HG03095 (cell line): ENCODE data around the gene WWOX.

ENCODE experiments used
- ATAC-seq: cut with Tn5 transposase; IDR thresholded peaks from one replicate; pipeline ENCODE4 v1.9.1; 2021; ENCODE audit warnings: moderate library complexity; ENCODE audit not compliant: unreplicated experiment

The WWOX gene

DNA sequence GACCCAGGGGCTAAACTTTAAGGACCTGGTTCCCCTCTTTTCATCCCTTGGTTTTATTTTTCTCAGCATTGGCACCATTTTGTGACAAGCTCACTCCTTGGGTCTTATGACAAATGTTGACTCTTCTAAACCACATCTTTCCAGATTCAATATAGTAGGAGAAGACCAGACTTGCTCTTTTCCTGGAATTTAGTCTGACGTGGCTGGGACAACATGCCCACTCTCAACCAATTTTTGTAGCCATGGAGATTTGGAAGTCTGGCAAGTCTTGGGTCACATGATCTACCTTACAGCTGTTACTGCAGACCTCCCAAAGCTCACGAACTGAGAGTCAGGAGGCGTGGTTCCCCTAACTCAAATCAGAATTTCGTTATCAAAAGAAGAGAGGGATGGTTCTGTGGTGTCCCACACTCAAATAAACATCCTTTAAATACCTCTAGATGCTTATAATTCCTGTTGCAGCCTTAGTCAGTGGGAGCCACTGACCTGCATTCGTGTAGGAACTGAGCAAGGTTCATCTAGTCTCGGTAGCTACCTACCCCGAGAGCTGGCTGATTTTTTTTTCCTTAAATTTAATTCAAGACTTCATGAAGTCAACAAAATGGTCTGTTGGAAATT is 817.6 kb downstream of the WWOX start:
- no peak for ATAC-seq

DNA sequence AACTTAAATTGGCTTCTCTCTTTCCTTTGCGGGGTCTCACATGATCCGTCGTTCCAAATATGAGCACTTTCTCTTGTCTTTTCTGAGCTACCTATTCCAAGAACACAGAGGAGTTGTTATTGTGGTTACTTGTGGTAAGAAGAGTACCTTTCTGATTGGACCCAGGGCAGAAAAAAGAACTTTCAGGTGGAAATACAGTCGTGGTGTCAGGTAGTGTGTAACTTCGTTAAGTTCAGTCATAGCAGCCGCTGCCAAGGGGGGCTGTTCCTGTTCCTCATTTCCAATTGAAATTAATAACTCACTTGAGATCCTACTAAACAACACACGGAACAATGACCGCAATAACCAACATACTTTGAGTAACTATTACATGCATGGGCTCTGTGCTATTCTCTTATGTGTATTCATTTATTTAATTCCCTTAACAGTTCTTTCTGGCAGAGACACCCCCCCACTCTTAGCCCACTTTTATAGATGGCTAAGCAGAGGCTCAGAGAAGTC is 819.4 kb downstream of the WWOX start:
- no peak for ATAC-seq

DNA sequence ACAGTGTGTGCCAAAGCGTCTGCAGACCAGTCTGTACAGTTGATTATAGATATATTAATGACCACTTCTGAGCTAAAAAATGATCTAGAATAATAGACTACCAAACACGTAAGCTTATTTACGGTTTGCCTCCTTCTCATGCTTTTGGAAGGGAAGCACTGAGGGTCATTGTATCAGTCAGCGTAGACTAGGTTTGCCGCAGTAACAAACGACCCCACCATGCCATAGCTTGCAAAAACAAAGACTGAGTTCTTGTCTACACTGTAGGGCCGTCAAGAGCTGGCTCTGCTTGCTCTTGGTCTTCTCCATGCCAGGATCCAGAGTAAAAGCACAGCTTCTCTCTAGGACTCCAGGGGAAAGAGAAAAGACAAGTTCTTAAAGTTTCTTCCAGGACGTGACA is 820.4 kb downstream of the WWOX start:
- ATAC-seq = no peak

DNA sequence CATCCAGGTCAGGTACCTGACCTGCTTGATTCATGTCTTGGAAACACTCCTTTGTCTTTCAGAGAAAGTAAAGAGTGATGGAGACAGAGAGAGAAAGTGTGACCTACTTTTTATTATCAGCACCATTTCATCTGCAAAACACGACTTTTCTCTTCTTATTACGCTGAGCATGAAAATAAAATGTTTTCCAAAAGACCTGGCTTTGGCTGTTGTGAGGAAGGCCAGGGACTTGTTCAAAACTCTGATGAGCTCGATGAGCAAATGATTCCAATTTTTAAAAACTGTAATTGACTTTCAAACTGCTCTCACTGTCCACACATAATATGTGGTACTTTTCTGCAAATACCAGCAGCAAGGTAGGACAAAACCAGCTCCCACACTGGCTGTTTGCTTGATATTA is 821.2 kb downstream of the WWOX start:
- ATAC-seq = no peak

DNA sequence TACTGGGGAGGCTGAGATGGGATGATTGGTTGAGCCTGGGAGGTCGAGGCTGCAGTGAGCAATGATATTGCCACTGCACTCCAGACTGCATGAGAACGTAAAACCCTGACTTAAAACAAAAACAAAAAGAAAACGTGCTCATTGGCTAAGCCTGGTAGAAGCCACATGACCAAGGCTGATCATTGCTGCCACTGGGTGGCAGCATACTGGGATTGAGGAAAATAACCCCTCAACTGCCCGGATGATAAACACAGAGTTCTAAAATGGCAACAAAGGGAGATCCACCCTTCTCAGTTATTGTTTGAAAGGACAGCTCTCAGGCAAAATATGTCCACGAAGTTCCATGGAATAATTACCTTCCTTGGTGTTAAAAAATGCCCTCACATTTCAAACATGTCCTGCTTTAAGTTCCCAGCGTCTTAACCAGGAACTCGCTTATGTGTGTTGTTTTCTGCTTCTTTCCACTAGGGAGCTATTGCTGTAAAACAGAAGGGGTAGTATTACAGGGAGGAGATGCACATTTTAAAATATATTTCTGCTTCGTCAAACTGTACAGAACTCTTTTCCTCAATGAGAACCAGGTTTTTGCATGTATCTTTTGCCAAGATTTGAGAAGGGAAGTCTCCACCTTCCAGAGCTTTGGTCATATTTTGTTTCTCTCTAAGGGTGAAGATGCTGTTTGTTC is 825.8 kb downstream of the WWOX start:
- ATAC-seq = no peak

DNA sequence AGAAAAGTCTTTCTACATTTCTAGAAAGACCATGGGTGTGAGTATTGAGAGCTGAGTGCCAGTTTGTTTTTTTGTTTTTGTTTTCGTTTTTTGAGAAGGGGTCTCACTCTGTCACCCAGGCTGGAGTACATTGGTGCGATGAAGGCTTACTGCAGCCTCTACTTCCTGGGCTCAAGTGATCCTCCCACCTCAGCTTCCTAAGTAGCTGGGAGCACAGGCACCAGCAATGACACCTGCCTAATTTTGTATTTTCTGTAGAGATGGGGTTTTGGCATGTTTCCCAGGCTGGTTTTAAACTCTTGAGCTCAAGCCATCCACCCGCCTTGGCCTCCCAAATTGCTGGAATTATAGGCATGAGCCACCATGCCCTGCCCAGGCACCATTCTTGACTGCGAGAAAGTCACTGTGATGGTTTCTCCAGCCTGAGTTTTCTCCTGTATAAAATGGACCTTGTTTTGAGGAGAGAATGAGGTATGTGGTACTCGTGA is 827.3 kb downstream of the WWOX start:
- no peak for ATAC-seq

DNA sequence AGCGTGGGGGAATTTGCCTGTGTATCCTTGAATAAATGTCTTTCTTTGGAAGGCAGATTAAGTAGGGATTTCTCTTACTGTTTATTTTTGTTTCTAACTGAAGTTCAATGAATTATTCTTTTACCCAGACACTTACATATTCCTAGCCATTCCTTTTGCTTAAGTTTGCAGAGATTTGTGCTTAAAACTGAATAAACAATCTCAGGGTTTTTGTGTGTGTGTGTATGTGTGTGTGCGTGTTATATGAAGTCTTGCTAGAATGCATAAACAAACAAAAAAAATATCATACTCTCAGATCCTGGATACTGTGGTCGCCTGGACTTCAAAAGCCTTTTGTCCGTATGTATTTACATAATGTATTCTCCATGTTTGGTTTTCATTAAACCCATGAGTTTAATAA is 828.3 kb downstream of the WWOX start:
- no peak for ATAC-seq

DNA sequence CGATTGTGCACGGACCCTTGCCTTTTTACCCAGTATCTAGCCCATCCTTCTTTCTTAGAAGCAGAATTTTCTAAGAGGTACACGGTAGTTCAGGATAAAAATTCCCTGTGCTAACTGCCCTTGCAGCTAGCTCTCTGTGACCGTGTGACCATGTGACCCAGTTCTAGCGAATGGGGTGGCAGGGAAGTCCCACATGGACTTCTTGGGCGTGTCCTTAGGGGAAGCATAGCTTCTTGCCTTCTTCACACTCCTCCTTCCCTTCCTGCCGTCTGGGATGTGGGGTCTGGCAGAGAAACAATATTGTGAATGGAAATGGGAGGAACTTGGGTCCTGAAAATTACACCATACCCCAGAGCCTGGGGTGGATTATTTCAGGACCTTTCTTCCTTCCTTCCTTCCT is 830.4 kb downstream of the WWOX start:
- ATAC-seq = no peak

DNA sequence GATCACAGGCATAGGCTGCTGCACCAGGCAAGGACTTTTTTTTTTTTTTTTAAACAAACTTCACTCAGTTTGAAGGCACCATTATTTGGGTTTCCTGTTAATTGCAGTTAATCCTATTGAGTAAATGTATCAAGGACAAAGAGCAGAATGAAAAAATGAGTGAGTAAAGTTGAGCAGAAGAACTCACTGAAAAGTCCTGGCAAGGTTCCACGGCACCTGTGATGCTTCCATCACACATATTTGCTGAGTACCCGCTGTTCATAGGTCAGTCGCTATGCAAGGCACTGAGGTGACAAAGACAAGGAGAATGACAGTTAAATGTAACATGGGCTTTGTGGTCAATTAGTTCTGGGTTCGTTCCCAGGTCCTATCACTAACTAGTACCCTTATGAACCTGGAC is 831.1 kb downstream of the WWOX start:
- ATAC-seq = no peak

DNA sequence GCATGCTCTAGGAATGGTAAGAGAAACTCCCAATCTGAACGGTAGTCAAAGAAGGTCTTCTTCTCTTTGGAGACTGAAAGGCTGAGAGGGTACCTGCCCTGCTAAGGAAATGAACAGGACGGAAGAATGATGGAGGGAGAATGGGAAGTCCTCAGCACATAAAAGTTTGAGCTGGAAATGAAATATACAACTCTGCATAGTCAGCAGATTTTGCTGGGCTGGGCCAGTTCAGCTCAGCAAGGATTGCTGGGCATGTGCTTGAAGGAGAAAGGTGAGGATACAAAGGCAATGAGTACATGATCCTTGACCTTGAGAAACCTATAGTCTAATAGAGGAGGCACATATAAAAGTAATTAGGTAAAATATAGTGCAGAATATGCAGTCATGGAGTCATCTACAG is 831.8 kb downstream of the WWOX start:
- no peak for ATAC-seq

DNA sequence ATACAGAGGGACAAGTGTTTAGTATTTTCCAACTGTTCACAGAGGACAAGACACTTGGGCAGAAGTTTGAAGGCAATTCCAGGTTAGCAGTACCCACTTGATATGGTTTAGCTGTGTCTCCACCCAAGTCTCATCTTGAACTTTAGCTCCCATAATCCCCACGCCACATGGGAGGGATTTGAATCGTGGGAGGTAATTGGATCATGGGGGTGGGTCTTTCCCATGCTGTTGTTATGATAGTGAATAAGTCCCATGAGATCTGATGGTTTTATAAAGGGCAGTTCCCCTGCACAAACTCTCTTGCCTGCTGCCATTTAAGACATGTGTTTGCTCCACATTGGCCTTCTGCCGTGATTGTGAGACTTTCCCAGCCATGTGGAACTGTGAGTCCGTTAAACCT is 832.2 kb downstream of the WWOX start:
- no peak for ATAC-seq

DNA sequence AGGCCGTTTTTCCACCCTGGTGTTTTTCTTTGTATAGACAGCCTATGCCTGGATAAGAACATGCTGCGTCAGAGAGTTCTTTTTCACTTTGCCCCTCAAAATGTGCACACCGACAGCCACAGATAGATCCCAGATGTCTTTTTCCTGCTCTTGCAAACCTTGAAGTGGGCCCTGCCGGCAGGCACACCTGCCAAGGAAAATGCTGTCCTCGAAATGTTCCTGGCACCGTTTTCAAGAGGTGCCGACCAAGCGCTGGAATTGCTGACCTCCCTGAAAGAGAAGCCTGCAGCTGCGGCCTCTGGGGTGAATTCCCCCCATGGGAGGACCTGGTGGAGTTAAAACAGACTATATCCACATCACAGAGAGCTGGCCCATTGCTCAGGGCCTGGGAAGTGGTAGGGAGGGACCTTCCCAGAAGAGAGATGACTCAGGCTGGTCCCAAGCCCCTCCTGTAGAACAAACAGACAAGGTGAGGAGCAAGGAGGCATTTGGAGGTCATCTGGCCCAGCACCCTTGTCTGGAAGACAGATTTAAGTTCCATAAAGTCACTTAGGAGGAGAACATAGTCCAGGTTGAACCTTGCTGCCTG is 833.0 kb downstream of the WWOX start:
- no peak for ATAC-seq

DNA sequence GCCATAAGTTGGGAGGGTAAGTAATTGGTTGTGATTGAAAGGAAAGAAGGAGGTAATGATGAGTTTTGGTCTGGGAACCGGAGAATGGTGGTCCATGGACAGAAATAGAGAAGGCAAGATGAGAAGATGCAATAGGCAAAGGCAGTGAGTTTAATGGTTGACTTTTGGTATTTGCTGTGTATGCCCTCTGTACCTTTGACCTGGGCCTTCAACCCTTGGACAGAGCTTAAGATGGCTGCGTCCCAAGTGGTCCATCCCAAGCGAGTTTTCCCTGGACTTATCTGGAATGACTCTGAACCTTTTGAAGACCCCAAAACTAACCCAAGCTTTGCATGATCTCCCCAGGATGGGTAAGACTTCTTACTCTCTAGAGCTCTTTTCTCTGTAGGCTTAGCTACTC is 836.6 kb downstream of the WWOX start:
- no peak for ATAC-seq

DNA sequence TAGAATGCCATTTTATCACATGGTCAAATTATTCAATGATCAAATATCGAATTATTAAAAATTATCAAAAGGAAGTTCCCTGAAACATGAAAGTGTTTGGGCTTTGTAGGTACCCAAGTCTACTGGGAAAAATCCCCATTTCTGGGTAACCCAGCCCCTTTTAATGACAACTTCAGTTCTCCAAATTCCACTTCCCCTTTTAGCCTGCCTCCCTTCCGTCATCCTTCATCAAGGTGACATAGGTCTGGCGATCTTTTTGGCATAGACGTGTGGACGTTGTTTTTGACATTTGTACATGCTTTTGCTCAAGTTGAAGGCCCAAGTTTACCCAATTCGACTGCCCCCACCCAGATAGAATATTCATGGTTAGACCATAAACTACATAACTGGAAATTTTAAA is 840.1 kb downstream of the WWOX start:
- no peak for ATAC-seq

DNA sequence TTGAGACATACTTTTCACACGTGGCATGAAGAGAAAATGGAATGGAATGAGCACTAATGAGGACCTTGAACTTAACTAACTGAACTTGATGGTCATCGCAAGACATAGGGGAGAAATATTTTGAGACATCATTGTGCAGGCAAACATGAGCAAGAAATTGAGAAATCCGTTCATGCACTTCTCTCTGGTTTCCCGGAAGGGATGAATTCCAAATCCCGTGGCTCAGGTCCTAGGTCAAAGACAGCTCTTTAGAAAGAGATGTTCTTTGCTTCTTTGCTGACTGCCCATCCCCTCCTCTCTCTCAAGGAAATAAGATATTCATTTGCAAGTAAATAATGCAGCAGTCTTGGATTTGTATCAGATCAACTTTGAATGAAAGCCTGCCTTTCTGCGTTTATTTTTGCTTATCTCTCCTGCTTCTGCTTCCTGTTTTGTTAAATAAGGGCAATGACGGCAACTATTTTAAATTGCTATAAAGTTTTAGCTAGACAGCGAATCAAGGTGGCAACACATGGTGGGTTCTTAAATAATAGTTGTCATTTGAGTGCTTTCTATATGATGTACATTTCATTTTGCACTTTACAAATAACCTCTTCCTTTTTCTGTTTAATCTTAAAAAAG is 843.3 kb downstream of the WWOX start:
- ATAC-seq = no peak

DNA sequence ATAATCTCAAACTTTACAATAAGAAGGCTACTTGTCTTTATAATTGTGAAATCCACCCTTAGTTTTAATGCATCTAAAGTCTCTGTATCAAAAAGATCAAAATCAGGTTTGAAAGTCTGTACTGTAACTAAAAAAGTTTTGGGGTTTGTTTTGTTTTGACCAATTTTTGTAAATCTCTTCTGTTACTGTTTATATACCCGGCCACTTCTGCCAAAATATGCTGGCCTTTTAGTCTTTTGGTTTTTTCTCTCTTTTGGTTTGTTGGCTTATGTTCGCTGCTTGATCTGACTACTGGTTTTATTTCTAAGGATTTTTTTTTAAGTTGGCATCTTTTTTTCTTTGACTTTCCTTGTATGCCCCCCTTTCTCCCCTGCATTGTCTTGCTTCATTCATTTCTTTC is 845.9 kb downstream of the WWOX start:
- ATAC-seq = no peak

DNA sequence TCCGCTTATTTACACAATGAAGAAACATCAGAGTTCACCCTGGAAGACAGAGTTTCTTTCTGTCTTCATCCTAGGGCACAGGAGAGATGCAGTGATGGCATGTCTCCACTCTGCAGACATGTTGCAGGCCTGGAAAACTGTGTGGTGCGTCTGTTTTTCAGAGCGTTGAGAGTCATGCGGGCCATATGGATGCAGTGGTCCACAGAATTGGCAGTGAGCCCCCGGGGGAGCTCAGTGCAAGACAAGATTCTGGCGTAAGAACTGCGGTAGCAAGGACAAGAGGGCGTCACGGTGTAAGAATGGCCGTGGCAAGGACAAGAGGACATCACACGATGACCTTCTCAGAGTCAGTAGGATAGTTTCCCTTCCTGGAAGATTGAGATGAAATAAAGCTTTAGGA is 847.1 kb downstream of the WWOX start:
- no peak for ATAC-seq

DNA sequence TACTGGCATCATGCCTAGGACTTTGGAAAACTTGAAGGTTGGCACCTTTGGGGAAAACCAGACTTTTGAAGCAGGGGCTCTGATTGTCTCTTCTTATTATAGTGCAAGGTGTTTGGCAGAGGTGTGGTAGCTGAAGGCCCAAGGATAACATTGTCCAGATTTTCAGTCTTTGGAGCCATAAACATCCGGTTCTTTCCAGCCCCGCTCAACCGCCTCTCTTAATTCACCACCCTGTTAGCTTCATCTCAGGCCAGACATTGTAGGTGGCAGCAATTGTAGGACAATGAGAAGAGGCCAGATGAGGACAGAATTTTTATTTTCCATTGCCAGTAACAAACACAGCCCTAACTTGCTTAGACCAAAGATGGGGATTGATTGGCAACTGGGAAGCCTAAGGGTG is 851.3 kb downstream of the WWOX start:
- ATAC-seq = no peak

DNA sequence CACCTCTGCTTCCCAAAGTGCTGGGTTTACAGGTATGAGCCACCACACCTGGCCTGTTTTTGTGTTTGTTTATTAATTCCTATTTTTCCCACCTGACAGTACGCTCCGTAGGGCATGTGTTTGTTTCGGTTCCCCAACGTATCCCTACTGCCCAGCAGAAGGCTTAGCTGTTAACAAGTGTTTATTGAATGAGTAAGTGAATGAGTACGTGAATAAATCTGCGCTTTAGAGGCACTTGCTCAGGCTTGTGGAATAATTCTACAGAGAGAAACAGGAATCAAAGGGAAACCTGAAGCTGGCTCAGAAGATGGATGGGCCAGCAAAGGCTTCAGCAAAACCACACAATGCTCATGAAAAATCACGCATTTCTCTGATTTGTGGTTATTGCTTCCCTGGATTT is 853.2 kb downstream of the WWOX start:
- ATAC-seq = no peak

DNA sequence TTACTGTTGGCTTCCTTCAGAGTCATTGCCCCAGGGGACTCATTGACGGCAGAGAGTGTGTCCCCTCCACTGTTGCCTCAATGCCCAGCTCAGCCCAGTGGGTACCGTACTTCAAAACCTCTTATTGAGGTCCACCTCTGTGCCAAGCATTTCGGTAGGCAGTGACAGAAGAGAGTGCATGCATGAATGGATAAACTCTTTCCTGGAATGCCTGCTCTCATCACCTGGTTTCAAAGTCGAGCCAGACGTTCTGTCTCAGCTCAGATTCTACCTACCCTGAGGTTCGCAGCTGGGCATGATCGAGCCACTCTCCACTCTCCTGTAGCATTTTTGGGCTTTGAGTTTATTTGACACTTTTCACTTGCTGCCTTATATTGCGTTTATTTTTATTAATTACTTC is 854.1 kb downstream of the WWOX start:
- no peak for ATAC-seq

DNA sequence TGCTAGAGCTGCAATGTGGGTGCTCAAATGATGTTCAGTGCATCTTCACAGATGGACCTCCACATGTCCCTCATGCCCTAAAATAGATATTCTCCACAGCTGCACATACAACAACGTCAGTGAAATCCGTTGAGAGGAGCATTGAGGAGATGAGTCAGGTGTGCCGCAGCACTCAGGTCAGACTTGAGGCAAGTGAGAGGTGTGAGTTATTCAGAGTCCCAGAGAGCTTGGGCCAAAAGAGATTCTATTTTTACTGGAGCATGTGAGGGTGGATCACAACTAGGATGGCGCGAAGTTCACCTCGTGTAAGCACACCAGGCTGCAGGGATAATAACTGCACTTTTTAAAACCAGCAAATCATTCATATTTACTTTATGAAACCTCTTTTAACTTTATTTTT is 855.8 kb downstream of the WWOX start:
- ATAC-seq = no peak

DNA sequence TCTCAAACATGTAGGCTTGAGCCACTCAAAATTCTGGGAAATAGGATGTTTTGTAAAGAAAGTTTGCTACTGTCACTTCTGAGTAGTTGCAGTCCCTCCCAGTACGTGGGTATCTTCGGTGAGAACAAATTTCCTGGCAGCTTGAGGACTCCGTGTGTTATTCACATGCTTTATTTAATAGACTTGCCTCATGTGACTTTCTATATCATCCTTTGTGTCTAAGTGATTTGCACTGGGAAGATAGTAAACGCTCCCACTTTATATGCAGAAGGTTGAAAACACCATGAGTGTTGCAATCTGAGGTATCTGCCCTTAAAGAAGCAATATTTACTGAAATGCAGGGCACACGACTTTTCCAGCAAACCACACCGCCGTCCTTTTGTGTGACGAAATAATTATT is 857.4 kb downstream of the WWOX start:
- ATAC-seq = no peak
